C4-2B (cell line): ENCODE data around the gene LRBA.

Source experiments
- CTCF ChIP-seq: fragments of 450-650 bp; conservative IDR thresholded peaks from 2 replicates; pipeline ENCODE4 v1.5.1; 2017; ENCODE audit warnings: mild to moderate bottlenecking
- ZFX ChIP-seq: fragments of 450-650 bp; IDR thresholded peaks from 2 replicates; pipeline ENCODE4 v1.6.1; 2017

- TF ChIP-seq CTCF = no peak
- TF ChIP-seq ZFX = no peak
Observed at GRCh38 chr4:150852216-150852615, 162.9 kb downstream of the LRBA start.
